NCI-H69 (cell line): ENCODE measurements around the gene MPIG6B.
A peak's percentile ranks its signal among the peaks of the same experiment; 100 is the strongest.

Experiments used
- DNase-seq: peaks from one replicate; lab custom pipeline; 2025; lab: John Stamatoyannopoulos, UW

Gene MPIG6B

GRCh38 chr6:31737991-31738979, 15.1 kb downstream of the MPIG6B start:
- peak; percentile 90 for DNase-seq

GRCh38 chr6:31739639-31740396, 16.6 kb downstream of the MPIG6B start, which contains the start of gene MSH5:
Gene MSH5 (plus strand): TSS chr6:31740005. CDS start chr6:31740467, 462 bp downstream.
- peak; percentile 100 for DNase-seq

- no peak for DNase-seq
Observed at GRCh38 chr6:31740397-31741223, 17.4 kb downstream of the MPIG6B start.

- no peak for DNase-seq
Observed at GRCh38 chr6:31741815-31742214, 18.6 kb downstream of the MPIG6B start.

GRCh38 chr6:31742894-31743293, 19.7 kb downstream of the MPIG6B start:
- no peak for DNase-seq

GRCh38 chr6:31744422-31744821, 21.2 kb downstream of the MPIG6B start:
- no peak for DNase-seq

GRCh38 chr6:31749301-31750036, 26.3 kb downstream of the MPIG6B start:
- DNase-seq = peak; percentile 76

- DNase-seq = no peak
Observed at GRCh38 chr6:31750411-31751022, 27.3 kb downstream of the MPIG6B start.

GRCh38 chr6:31752739-31753319, 29.7 kb downstream of the MPIG6B start:
- no peak for DNase-seq

- no peak for DNase-seq
Observed at GRCh38 chr6:31758281-31758680, 35.1 kb downstream of the MPIG6B start.

GRCh38 chr6:31760790-31761189, 37.6 kb downstream of the MPIG6B start:
- no peak for DNase-seq

GRCh38 chr6:31761343-31761742, 38.2 kb downstream of the MPIG6B start:
- no peak for DNase-seq

GRCh38 chr6:31762356-31762755, 39.2 kb downstream of the MPIG6B start, which contains the start of gene SAPCD1:
Gene SAPCD1 (plus strand): TSS chr6:31762656. CDS start chr6:31763055, 399 bp downstream.
- no peak for DNase-seq

GRCh38 chr6:31762878-31763618, 39.9 kb downstream of the MPIG6B start:
- no peak for DNase-seq

GRCh38 chr6:31763619-31763940, 40.4 kb downstream of the MPIG6B start:
- peak; percentile 67 for DNase-seq

GRCh38 chr6:31764198-31764597, 41.0 kb downstream of the MPIG6B start:
- DNase-seq = peak; percentile 26

GRCh38 chr6:31765559-31765909, 42.4 kb downstream of the MPIG6B start:
- no peak for DNase-seq

- DNase-seq = no peak
Observed at GRCh38 chr6:31765910-31766794, 43.0 kb downstream of the MPIG6B start.
